Neutrophil (primary cell): ENCODE data around the gene QSOX1.
A peak's percentile ranks its signal among the peaks of the same experiment; 100 is the strongest.
"Not testable (repeated sequence)": the region's sequence is repeated elsewhere in the genome, so short reads cannot be mapped to it uniquely, and the experiment has no call there.

ENCODE experiments used
- H3K27ac ChIP-seq: fragments of 200-600 bp; sonication (generic); 2 replicates; pipeline ENCODE4 v1.5.1; 2016; ENCODE audit warnings: mild to moderate bottlenecking, moderate library complexity
- H3K27me3 ChIP-seq: fragments of 200-600 bp; sonication (generic); 2 replicates; pipeline ENCODE4 v1.6.0; 2016; ENCODE audit warnings: mild to moderate bottlenecking
- H3K36me3 ChIP-seq: fragments of 200-600 bp; sonication (generic); 2 replicates; pipeline ENCODE4 v1.5.1; 2017
- H3K4me1 ChIP-seq, 2 experiments: fragments of 200-600 bp in 1 of 2; sonication (generic) in 1 of 2; 1 replicate in 1 of 2; 2 replicates in 1 of 2; pipeline versions ENCODE4 v1.5.1 to v1.6.1; 2013 to 2016; ENCODE audit warnings: low read depth in 1 of 2, low read length in 1 of 2, mild to moderate bottlenecking in 1 of 2, moderate library complexity in 1 of 2; ENCODE audit not compliant: control insufficient read depth in 1 of 2, insufficient read depth in 1 of 2
- H3K4me3 ChIP-seq, 2 experiments: fragments of 200-600 bp in 1 of 2; sonication (generic) in 1 of 2; 1 replicate in 1 of 2; 2 replicates in 1 of 2; pipeline ENCODE4 v1.5.1; 2013 to 2016; ENCODE audit warnings: low read depth in 1 of 2, low read length in 1 of 2, mild to moderate bottlenecking in 1 of 2, moderate library complexity in 1 of 2
- H3K9me3 ChIP-seq: fragments of 200-600 bp; sonication (generic); 2 replicates; pipeline ENCODE4 v1.5.1; 2016
- CTCF ChIP-seq: fragments of 200-600 bp; sonication (generic); IDR thresholded peaks from 2 replicates; pipeline ENCODE4 v1.5.1; 2016; ENCODE audit warnings: antibody characterized with exemption

The QSOX1 gene

GRCh38 chr1:180131510-180131909 is 23.2 kb upstream of the QSOX1 start:
- peak overlapping the region; percentile 63 to 71 for H3K4me3 ChIP-seq
- TF ChIP-seq CTCF = no peak
- peaks cover 3% of the 10 kb centered on the region for H3K36me3 ChIP-seq
- peak overlapping the region; percentile 86 for H3K27ac ChIP-seq
- peaks cover 73 to 77% of the 10 kb centered on the region in 2 experiments for H3K4me1 ChIP-seq
- no peaks in the 10 kb centered on the region for H3K9me3 ChIP-seq
- H3K27me3 ChIP-seq = no peaks in the 10 kb centered on the region

GRCh38 chr1:180133193-180133592 is 21.5 kb upstream of the QSOX1 start:
- Histone ChIP-seq H3K27me3 (no peaks in the 10 kb centered on the region), H3K27ac (peak overlapping the region; percentile 86), H3K4me1 (peaks cover 64 to 66% of the 10 kb centered on the region in 2 experiments), H3K9me3 (no peaks in the 10 kb centered on the region), H3K4me3 (peak overlapping the region; percentile 63 to 71), H3K36me3 (peaks cover 3% of the 10 kb centered on the region)
- TF ChIP-seq CTCF = no peak

- H3K9me3 ChIP-seq, H3K36me3 ChIP-seq, H3K4me3 ChIP-seq, H3K27me3 ChIP-seq: not testable (repeated sequence)
- Histone ChIP-seq H3K4me1 (peaks cover 59 to 61% of the 10 kb centered on the region in 2 experiments), H3K27ac (peak overlapping the region; percentile 86)
Observed at GRCh38 chr1:180133688-180134087, 21.0 kb upstream of the QSOX1 start.

- TF ChIP-seq CTCF = no peak
- no peak overlapping the region for H3K27ac ChIP-seq
- H3K4me1 ChIP-seq = peaks cover 41 to 42% of the 10 kb centered on the region in 2 experiments
- H3K27me3 ChIP-seq = no peaks in the 10 kb centered on the region
- peaks cover 3% of the 10 kb centered on the region for H3K36me3 ChIP-seq
- H3K9me3 ChIP-seq = no peaks in the 10 kb centered on the region
- no peak overlapping the region for H3K4me3 ChIP-seq
Observed at GRCh38 chr1:180135535-180135934, 19.1 kb upstream of the QSOX1 start.

GRCh38 chr1:180136331-180136967 is 18.2 kb upstream of the QSOX1 start:
- peaks cover 32 to 33% of the 10 kb centered on the region in 2 experiments for H3K4me1 ChIP-seq
- peaks cover 3% of the 10 kb centered on the region for H3K36me3 ChIP-seq
- no peaks in the 10 kb centered on the region for H3K27me3 ChIP-seq
- H3K4me3 ChIP-seq = no peak overlapping the region
- H3K27ac ChIP-seq = no peak overlapping the region
- no peaks in the 10 kb centered on the region for H3K9me3 ChIP-seq
- no peak for TF ChIP-seq CTCF

GRCh38 chr1:180136968-180137356 is 17.7 kb upstream of the QSOX1 start:
- Histone ChIP-seq H3K4me1 (peaks cover 26 to 28% of the 10 kb centered on the region in 2 experiments), H3K27ac (no peak overlapping the region), H3K27me3 (no peaks in the 10 kb centered on the region), H3K36me3 (peaks cover 3% of the 10 kb centered on the region), H3K4me3 (no peak overlapping the region), H3K9me3 (no peaks in the 10 kb centered on the region)
- no peak for TF ChIP-seq CTCF
